GM21381 (cell line): ENCODE measurements around the gene SPATA18.
A peak's percentile ranks its signal among the peaks of the same experiment; 100 is the strongest.

Source experiments
- ATAC-seq: cut with Tn5 transposase; IDR thresholded peaks from one replicate; pipeline ENCODE4 v1.9.1; 2021; ENCODE audit warnings: mild to moderate bottlenecking, moderate library complexity; ENCODE audit not compliant: unreplicated experiment

SPATA18 gene, protein sequence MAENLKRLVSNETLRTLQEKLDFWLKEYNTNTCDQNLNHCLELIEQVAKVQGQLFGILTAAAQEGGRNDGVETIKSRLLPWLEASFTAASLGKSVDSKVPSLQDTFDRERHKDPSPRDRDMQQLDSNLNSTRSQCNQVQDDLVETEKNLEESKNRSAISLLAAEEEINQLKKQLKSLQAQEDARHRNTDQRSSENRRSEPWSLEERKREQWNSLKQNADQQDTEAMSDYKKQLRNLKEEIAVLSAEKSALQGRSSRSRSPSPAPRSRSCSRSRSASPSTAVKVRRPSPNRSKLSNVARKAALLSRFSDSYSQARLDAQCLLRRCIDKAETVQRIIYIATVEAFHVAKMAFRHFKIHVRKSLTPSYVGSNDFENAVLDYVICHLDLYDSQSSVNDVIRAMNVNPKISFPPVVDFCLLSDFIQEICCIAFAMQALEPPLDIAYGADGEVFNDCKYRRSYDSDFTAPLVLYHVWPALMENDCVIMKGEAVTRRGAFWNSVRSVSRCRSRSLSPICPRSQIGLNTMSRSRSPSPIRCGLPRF

DNA sequence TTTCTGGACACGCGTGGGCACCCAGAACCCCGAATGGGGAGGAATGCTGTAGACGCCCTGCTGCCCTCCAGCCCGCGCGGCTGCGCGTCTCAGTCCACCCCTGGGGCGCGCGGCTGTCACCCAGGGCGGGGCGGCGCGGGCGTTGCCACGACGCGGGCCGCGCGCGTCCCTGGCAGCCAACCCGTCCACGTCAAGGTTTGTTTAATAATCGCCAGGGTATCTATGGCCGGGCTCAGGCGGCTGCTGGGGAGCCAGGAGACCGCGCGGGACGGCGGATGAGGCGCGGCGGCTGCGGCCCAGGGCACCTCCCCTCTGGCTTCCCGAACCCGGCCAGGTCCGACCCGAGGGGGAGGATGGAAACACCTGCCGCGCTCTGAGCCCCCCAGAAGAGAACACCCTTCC is at the start of gene SPATA18:
Gene SPATA18, plus strand, starts transcription at position 92 of the 402 bp plus-strand sequence. CDS start 401 bp downstream, outside the sequence.
- peak; percentile 52 for ATAC-seq

DNA sequence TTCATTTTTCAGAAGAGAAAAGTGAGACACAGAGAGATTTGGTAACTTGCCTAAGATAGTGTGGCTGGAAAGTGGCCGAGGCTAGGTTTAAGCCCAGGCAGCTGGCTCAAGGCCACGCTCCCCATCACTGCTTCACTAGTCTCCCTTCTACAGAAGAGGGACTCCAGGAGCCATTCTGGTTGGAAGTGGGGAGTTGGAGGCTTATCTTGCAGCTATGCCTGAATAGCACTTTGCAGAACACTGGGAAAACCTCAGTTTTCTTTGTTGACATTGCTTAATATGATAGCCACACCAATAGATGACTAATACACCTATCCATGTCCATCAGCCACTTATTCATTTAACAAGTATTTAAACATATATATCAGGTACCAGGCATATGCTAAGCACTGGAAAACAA is 49.5 kb upstream of the SPATA18 start:
- ATAC-seq = no peak

DNA sequence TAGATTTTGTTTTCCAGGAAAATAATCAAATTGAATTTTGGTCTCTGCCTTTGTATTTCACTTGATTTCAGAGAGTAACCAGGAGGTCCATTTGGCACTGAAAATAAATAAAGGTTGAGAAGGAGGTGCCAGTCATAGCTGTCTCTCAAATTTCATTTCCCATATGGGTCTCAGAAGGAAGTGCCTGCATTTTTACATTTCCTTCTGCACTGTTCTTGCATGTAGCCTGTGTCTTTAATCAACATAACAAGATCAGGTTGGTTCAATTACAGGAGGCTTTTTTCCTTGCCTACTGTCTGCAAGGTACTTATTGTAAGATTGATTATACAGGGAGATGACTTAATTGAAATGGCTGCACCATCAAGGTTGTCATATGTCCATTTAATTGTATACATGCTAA is 46.7 kb upstream of the SPATA18 start:
- ATAC-seq = no peak

DNA sequence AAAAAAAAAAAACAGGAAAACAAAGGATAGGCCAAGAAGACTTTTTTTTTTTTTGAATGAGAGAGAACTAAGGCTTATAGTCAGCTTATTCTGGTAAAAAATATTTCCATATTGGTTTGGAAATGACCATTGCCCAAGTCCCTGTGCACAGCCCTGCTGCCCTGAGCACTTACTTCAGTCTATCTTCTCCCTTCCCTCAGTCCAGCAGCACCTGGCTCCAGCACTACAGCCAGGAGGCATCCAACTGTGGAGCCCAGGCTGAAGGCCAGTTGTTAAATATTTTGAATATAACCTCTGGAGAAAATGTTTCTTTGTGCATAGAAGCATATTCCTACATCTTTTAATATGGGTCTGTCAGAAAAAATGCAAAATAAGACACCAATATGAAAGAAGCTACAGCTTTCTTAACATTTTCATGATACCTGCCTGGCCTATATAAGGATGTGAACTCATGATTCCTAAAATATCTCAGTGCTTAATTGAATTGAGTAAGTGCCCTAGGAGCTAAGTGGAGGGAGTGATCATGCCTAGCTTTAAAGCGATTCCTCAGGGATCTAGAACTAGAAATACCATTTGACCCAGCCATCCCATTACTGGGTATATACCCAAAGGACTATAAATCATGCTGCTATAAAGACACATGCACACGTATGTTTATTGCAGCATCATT is 45.4 kb upstream of the SPATA18 start:
- no peak for ATAC-seq

DNA sequence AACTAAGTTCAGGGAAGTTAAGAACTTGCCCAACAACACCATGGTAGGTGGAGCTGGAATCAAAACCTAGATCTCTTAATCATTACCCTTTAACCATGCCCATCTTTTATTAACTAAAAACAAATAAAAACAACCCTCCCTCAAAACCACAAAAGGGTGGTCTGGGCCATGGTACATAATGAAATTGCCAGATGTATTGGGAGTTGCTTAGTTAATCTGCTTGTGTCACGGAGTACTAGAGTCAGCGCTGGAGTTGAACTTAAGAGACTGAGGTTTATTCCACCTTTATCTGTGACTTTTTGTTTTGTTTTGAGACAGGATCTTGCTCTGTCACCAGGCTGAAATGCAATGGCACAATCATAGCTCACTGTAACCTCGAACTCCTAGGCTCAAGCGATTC is 44.2 kb upstream of the SPATA18 start:
- no peak for ATAC-seq

DNA sequence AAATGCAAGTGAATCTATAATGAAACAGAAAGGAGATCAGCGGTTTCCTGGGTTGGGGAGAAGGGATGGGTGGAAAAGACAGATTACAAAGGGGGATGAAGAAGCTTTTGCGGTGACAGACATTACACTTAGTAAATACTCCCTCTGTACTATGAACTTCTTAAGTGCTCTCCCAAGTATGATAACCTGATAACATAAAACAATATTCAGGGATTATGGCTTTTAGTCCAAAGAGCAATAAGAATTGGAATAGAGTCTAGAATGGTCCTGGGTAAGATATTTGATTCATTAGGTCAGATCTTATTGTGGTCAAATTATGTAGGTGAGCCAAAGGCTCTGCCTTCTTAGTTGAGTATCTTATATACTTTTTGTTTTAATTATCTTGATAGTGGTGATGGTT is 40.1 kb upstream of the SPATA18 start:
- no peak for ATAC-seq

DNA sequence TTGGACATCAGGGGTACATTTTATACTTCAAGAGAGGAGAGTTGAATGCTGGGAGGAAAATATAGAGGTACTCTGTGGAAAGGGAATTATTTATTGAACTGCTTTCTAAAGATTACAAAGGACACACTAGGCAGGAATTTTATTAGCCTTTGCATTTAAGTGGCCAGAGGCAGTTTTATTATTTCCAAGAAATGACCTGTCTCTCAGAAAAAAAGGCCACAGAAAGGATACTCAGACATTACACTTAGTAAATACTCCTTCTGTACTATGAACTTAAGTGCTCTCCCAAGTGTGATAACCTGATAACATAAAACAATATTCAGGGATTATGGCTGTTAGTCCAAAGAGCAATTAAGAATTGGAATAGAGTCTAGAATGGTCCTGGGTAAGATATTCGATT is 38.5 kb upstream of the SPATA18 start:
- no peak for ATAC-seq

DNA sequence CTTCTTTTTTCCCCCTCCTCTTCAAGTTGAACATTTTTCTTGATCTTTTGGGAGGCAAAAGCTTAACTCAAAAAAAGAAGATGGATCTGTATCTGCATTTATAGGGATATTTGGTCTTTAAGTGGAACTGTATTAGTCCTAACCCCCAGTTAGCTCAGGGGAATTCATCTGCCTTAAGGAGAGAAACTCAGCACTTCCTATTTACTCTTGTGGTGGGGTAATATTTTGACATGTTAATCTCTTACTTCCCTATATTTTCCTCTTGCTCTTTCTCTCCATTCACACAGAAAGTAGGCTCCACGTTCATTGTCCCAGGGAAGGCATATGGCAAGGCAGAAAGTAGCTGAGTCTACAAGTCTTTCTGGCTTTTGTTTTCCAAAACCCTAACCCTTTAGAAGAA is 36.2 kb upstream of the SPATA18 start:
- no peak for ATAC-seq

DNA sequence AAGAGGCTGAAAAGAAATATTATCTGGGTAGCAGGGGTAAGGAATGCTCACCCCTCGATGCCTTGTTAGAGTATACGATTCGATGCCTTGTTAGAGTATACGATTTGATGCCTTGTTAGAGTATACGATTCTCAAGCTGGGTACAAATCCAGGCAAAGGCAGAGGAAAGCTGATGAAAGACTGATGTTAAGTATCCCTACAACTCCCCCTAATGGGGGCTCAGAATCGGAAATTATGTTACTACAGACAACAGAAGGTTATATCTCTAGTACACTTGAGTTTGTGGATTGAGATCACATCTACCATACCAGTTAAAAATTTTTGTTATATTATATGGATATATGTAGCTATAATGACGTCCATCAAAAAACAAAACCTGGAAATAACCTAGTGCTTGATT is 35.7 kb upstream of the SPATA18 start:
- ATAC-seq = no peak

DNA sequence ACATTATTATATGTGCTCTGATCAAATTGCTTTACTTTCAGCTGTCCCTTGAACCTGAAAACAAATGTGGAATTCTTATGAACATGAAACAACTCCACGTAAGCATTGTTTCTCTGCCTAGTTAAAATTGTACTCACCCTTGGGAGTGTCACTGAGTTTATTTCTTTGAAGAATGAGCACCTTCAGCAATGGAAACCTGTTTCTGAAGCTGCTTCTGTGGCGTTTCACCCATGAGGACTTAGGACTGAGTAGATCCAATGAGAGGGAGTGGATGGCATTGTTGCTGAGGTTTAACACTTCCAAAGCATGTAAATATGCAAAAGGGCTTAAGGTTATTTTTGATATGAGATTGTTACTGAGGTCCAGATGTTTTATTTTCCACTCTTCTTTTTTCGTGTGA is 34.1 kb upstream of the SPATA18 start:
- no peak for ATAC-seq

DNA sequence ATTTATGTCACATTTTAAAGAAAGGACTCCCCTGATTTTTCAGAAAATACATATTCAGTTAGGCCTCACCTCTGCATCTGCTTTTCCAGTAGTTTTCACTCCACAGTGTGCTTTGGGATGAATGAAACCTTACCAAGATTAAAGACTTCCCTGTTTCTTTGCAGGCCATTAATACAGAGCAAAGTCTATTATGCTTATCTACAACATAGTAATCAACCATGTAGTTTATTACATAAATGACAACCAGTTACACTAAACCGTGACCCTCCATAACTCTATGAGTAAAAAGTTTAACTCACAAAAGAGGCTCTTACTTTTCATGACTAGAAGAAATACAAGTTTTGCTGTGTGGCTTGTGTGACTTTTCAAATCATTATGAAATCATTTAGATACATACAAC is 33.3 kb upstream of the SPATA18 start:
- no peak for ATAC-seq

DNA sequence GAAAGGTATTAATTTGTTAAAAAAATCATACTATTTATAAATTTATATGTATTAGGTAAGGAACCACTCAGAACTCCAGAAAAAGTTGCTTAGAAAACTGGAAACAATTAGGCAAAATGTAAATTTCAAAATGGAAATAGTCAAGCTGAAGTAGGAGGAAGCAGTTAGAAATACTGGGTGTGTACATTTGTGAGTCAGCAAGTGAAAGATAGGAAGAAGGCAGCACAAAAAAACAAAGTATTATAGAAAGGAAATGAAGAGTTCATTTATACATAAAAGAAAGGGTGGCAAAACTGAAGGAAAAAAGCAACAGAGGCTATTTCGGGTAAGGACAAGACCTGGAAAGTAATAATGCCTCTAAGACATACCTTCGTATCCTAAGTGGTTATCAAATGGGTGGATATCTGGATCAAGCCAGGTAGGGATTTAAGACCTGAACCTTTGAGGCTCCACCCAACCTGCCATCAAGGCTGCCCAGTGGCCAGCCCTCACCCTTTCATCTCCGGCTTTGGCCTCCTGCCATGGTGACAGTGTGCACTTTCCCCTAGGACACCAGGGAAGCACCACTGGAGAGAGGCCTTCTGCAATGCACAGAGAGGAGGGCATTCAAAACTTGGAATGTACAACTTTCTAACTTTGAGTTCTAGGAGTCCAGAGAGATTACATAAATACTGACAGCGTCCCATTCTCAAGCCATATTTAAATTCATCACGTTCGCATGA is 31.0 kb upstream of the SPATA18 start, which contains the start of gene LRRC66:
Gene LRRC66, minus strand, starts transcription at position 428 of the 722 bp plus-strand sequence. CDS start 2,750 bp downstream, outside the sequence.
- no peak for ATAC-seq

DNA sequence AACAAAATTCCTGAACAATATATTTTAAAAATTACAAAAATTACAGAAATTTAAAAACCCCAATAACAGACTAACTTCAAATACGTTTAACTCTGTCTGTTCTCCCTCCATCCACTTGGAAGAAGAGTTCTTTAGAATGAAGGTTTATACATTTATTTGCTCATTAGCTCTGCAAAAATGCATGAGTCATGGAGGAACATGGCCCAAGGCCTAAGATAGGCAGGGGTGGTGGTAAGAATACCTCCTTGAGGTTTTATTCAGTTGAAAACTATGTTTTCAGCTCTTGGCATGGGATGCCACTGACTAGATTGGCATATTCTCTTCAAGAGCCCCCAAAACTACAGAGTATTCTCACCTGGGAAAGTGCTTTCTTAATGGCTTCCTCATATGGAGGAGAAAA is 22.1 kb upstream of the SPATA18 start:
- no peak for ATAC-seq

DNA sequence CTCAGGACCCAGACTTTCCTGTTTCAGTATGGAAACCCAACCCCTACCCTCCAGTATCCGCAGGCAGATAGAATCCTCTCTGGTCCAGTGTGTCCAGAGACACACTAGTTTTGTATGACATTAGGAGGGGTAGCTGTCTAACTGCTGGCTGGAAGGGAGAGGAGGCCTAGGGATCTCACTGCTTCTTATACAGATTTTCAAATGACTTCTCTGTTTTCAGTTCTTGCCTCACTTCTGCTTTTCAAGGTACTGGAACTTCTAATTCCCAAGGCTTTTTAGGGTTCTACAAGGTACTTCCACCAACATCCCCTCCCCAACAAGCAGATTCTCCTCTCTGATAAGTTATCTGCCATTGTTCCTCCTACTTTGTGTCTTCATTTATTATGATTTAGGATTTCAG is 19.1 kb upstream of the SPATA18 start:
- no peak for ATAC-seq

DNA sequence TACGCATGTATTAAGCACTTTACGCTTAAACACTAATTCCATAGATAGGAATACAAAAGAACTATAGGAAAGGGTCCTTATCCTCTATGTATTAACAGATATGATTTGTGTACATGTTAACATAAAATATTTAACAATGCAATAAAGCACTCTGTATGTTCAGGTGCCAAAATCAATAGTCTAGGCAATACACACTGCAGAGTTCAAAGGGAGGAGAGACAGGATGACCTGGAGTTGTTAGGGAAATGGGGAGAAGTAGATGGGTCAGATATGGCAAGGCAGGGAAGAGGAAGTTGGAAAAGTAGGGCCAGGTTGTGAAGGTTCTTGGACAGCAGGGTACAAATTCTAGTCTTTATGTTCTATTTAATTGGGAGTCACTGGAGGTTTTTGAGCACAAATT is 15.9 kb upstream of the SPATA18 start:
- ATAC-seq = no peak

DNA sequence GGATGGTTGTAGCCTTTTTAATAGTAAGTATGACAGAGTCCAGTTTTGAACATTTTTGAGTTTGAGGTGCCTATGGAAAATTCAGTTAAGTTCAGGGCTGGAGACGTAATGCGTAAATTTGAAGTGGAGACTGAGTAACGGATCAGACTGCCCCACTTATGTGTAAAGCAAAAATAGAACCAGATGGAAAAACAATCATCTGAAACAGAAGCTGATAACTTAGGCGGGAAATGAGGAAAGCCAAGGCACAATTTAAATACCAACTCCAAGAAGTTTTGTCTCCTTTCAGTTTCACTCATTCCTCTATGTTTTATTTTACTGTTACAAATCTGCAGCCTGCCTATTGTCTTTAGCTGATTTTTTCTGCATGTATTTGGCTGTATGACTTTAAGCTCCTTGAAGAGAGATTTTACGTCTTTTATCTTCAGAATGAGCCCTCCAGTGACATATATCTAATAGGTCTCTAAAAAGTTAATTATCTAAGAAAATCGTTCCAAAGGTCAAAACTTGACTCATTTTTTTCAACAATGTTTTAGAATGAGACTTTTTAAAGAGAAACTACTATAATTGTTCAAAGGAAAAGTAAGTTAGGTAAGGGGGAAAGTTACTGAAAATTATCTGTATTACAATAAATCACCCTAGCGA is 14.1 kb upstream of the SPATA18 start:
- ATAC-seq = no peak

DNA sequence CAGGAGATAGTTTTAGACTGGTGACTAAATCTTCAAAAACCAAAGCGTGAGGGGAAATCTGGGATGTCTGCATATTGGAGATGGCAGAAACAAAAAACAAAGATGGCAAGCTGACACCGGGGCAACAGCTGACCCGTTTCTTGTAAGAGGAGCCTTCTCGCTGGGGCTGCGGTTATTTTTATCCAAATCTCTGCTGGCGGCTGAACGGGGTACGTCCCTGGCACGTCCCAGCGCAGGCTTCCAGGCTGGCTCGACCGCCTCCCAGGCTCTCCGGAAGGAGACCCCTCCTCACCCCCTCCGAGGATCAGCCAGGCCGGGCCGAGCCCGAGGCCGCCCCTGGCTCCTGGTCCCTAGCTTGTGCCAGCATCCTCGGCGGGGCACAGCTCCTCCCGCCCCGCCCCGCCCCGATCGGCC is 13.4 kb upstream of the SPATA18 start:
- ATAC-seq = peak; percentile 59

DNA sequence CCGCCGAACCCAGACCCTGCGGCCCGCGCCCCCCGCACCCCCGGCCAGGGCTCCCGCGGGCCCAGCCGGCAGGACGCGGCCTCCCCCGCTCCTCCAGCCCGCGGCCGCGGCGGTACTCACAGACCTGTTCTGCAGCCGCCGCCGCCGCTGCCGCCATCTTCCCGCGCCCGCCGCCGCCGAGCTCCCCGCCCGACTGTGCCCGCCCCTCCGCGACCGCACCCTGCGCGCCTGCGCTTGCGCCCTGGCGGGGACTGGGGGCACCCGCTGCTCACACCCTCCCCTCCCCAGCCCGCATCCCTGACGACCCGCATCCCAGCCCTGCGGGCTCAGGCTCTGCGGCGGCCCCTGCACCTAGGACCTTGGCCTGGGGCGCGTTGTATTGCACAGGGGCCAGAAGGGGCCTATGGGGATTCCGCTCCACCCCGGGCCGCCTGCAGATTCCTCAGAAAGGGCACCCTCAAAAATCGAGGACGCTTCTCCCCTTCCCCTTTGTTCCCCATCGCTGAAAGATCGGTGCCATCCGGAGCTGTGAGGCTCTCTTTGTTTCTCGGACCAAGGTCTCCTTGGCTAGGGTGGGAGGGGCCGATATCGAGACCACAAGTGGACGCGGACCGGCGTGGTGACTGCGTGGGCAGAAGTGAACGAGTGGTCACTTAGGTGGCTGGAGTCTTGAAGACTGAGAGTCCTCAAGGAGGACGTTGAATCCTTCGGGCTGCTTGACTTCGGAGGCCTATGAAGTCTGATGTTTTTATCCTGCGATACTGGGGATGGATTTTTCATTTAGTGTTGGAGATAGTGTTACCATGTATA is 12.8 kb upstream of the SPATA18 start, which contains the start of gene SGCB:
Gene SGCB, minus strand, starts transcription at position 197 of the 810 bp plus-strand sequence. Its CDS starts 40 bp downstream, at position 157.
- peak; percentile 90 for ATAC-seq

DNA sequence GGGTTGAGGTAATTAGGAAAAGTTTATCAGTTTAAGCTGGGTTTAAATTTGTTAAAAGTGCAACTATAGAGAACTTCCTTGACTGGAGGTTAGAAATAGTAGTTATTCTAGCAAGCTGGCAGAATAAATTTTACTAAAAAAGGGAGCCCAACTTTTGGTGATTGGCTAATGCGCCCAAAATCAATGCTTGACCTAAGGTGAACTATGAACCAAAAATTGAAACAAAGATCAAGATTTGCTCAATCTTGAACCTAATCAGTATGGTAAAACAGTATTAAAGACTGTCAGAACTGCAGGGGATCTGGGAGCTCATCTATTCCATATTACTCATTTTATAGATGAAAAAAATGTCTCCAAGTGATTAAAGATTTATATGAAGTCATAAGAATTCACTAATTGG is 6.1 kb upstream of the SPATA18 start:
- no peak for ATAC-seq

DNA sequence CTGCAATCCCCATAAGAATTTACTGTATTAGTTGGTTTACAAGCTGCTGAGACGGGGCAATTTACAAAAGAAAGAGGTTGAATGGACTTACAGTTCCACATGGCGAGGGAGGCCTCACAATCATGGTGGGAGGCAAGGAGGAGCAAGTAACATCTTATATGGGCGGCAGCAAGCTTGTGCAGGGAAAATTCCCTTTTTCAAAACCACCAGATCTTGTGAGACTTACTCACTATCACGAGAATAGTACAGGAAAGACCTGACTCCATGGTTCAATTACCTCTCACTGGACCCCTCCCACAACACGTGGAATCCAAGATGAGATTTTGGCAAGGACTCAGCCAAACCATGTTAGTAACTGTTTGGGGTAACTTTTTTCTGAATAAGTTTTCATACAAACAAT is 1.8 kb upstream of the SPATA18 start:
- no peak for ATAC-seq
